ENCODE data around the gene IGF1R. TPM values are rescaled to one million over a fixed set of nuclear protein-coding genes. Genes with fewer than 3 reads are reported as not detected.

IGF1R gene
- total and polyA plus RNA-seq, 2 of the 13 experiments (the other 11 are each of a cell fraction or from before 2014, with no cell fraction given), result 15.9 to 18.4 TPM

- DNase-seq (ENCODE audit: low spot score) (no peak), FAIRE-seq (no peak), ATAC-seq (no peak)
- peaks cover 35% of the 10 kb centered on the region for H3K4me1 ChIP-seq (ENCODE audit: insufficient read depth, low read length)
- H2AFZ ChIP-seq (ENCODE audit: low read length), result no peak overlapping the region
- H3K79me2 ChIP-seq (ENCODE audit: insufficient read depth, low read length), result peaks cover 99% of the 10 kb centered on the region
- H4K20me1 ChIP-seq (ENCODE audit: insufficient read depth, low read length), result peaks cover 76% of the 10 kb centered on the region
- no peaks in the 10 kb centered on the region for H3K9me3 ChIP-seq (ENCODE audit: low read length)
- BruUV-seq (replicated peaks), result no TSS peak
- no peak for TF ChIP-seq EED (CRISPR knock-in tag; IDR thresholded peaks at IDR 0.05)
- TF ChIP-seq ZNF264 (CRISPR knock-in tag; IDR thresholded peaks at IDR 0.05), result peak; percentile 97
- TF ChIP-seq, protein P1, sequence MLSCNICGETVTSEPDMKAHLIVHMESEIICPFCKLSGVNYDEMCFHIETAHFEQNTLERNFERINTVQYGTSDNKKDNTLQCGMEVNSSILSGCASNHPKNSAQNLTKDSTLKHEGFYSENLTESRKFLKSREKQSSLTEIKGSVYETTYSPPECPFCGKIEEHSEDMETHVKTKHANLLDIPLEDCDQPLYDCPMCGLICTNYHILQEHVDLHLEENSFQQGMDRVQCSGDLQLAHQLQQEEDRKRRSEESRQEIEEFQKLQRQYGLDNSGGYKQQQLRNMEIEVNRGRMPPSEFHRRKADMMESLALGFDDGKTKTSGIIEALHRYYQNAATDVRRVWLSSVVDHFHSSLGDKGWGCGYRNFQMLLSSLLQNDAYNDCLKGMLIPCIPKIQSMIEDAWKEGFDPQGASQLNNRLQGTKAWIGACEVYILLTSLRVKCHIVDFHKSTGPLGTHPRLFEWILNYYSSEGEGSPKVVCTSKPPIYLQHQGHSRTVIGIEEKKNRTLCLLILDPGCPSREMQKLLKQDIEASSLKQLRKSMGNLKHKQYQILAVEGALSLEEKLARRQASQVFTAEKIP (CRISPR knock-in tag; IDR thresholded peaks at IDR 0.05; ENCODE audit: borderline replicate concordance), result no peak
- TF ChIP-seq ZNF609 (CRISPR knock-in tag; IDR thresholded peaks at IDR 0.05; ENCODE audit: borderline replicate concordance), result no peak
- TF ChIP-seq CHD4 (IDR thresholded peaks at IDR 0.05; ENCODE audit: borderline replicate concordance, low read length), result no peak
- TF ChIP-seq, protein P2, sequence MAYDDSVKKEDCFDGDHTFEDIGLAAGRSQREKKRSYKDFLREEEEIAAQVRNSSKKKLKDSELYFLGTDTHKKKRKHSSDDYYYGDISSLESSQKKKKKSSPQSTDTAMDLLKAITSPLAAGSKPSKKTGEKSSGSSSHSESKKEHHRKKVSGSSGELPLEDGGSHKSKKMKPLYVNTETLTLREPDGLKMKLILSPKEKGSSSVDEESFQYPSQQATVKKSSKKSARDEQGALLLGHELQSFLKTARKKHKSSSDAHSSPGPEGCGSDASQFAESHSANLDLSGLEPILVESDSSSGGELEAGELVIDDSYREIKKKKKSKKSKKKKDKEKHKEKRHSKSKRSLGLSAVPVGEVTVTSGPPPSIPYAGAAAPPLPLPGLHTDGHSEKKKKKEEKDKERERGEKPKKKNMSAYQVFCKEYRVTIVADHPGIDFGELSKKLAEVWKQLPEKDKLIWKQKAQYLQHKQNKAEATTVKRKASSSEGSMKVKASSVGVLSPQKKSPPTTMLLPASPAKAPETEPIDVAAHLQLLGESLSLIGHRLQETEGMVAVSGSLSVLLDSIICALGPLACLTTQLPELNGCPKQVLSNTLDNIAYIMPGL (CRISPR knock-in tag; IDR thresholded peaks at IDR 0.05; ENCODE audit: borderline replicate concordance in 1 of 2, low read depth in 1 of 2), result no peak
- intact Hi-C loops (cut with micrococcal nuclease; ENCODE audit: unreplicated experiment), result no loop called here
- H3K27me3 ChIP-seq (ENCODE audit: control insufficient read depth in 1 of 2, insufficient read depth in 2 of 2, low read length in 2 of 2), result no peaks in the 10 kb centered on the region
- peaks cover 15 to 31% of the 10 kb centered on the region in 2 experiments for H3K36me3 ChIP-seq (replicated peaks in 1 of 2; ENCODE audit: control insufficient read depth in 1 of 2, insufficient read depth in 2 of 2, low read length in 2 of 2)
- no peak overlapping the region for H3K4me2 ChIP-seq (ENCODE audit: low read depth, low read length)
- no peak overlapping the region for H3K9ac ChIP-seq (ENCODE audit: insufficient read depth, low read depth, low read length)
- 88% methylated on average over 2 of the region's 2 CpGs for WGBS (ENCODE audit: low lambda C conversion rate)
- CTCF ChIA-PET (ENCODE audit: low intra/inter-chr PET ratio, low total read pairs), result no interaction called here
- in situ Hi-C loops (cut with HindIII; ENCODE audit: extremely low pct_ligation_motif_present, low pct_unique_long_range_greater_than_20kb), result no loop called here
- POLR2A ChIA-PET, result no interaction called here
- H3K4me3 ChIP-seq (replicated peaks in 1 of 3; ENCODE audit: insufficient read depth in 1 of 3, low read depth in 2 of 3, low read length in 3 of 3), result no peak overlapping the region
- H3K27ac ChIP-seq (ENCODE audit: extremely low read length, insufficient read depth, low read length), result no peak overlapping the region
Observed at GRCh38 chr15:98711810-98712209, 63.5 kb downstream of the IGF1R start.
